ENCODE results near the gene TSHZ3. TPM values are rescaled to one million over a fixed set of nuclear protein-coding genes. Genes with fewer than 3 reads are reported as not detected.

Gene TSHZ3
- total RNA-seq, 1 experiment from 2014 or later = 0.05 TPM

DNA sequence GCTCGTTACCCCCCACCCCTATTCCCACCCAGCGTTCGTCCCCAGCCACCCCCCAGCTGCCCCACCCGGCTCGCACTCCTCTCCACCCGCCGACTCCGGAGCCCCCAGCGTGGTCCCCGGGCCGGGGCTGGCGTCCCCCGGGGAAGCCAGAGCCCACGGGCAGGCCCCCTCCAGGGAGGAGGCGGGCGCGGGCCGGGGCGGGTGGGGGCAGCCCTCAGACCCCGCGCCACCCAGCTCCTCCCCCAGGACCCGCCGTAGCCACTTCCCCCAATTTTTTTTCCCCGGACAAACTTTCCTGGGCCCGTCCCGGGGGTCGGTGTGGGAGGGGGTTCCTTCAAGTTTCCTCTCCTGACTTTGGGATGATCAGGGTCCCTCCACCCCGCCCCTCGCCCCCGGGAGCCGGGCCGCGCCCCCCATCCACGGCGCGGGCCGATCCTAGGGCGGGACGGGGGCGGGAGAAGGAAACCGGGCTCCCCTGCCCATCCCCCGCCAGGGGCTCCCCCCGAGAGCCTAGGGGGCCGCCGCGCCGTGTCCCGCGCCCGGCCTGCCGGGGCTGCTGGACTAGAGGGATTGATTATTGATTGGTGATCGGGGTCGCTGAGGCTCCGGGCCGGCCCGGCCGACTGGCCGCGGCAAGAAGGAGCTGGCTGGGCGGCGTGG, 927 bp upstream of the TSHZ3 start:
- H4K20me1 ChIP-seq (ENCODE audit: insufficient read depth) = no peaks in the 10 kb centered on the region
- H3K27ac ChIP-seq (ENCODE audit: low read depth, low read length) = no peak overlapping the region
- H3K9ac ChIP-seq (ENCODE audit: low read length) = no peak overlapping the region
- TF ChIP-seq SIN3A (IDR thresholded peaks at IDR 0.05; ENCODE audit: low read depth) (no peak), ELF1 (IDR thresholded peaks at IDR 0.05; ENCODE audit: borderline replicate concordance, low read depth) (no peak), ZNF274 (IDR thresholded peaks at IDR 0.05; ENCODE audit: low read depth, low read length) (no peak), POLR2A (IDR thresholded peaks at IDR 0.05; ENCODE audit: borderline replicate concordance, extremely low read depth, insufficient read depth, insufficient read length) (no peak), ZFX (IDR thresholded peaks at IDR 0.05) (no peak)
- ATAC-seq (no peak), DNase-seq (ENCODE audit: low read depth, low spot score) (no peak)
- CTCF ChIA-PET = no interaction called here
- H3K9me2 ChIP-seq (ENCODE audit: insufficient read depth) = no peaks in the 10 kb centered on the region
- H3K79me2 ChIP-seq (ENCODE audit: insufficient read depth, low read length) = no peaks in the 10 kb centered on the region
- no peaks in the 10 kb centered on the region for H3K27me3 ChIP-seq (ENCODE audit: insufficient read depth, low read length)
- intact Hi-C loops (cut with micrococcal nuclease) = no loop called here
- no peaks in the 10 kb centered on the region for H3K4me1 ChIP-seq (ENCODE audit: control insufficient read depth in 1 of 2, insufficient read depth in 2 of 2, low read length in 2 of 2)
- H3K4me2 ChIP-seq (ENCODE audit: low read length) = no peak overlapping the region
- H3K9me3 ChIP-seq (ENCODE audit: control insufficient read depth in 1 of 2, insufficient read depth in 1 of 2, low read depth in 1 of 2, low read length in 2 of 2) = peaks cover 10% of the 10 kb centered on the region in 2 experiments; a peak in 2 of 4 replicates
- H3K36me3 ChIP-seq (ENCODE audit: control insufficient read depth in 1 of 2, insufficient read depth in 2 of 2, low read length in 2 of 2) = no peaks in the 10 kb centered on the region
- no peak overlapping the region for H3K4me3 ChIP-seq (replicated peaks in 1 of 2; ENCODE audit: low read depth in 1 of 2, low read length in 2 of 2)
- no peak overlapping the region for H2AFZ ChIP-seq (ENCODE audit: low read depth, low read length, poor library complexity, severe bottlenecking)
- POLR2A ChIA-PET = no interaction called here
- RAD21 ChIA-PET (ENCODE audit: low non-redundant PET in 1 of 2, low total read pairs in 2 of 2, uncharacterized antibody in 2 of 2, unreplicated experiment in 2 of 2) = no interaction called here
- BruUV-seq (replicated peaks) = no TSS peak

DNA sequence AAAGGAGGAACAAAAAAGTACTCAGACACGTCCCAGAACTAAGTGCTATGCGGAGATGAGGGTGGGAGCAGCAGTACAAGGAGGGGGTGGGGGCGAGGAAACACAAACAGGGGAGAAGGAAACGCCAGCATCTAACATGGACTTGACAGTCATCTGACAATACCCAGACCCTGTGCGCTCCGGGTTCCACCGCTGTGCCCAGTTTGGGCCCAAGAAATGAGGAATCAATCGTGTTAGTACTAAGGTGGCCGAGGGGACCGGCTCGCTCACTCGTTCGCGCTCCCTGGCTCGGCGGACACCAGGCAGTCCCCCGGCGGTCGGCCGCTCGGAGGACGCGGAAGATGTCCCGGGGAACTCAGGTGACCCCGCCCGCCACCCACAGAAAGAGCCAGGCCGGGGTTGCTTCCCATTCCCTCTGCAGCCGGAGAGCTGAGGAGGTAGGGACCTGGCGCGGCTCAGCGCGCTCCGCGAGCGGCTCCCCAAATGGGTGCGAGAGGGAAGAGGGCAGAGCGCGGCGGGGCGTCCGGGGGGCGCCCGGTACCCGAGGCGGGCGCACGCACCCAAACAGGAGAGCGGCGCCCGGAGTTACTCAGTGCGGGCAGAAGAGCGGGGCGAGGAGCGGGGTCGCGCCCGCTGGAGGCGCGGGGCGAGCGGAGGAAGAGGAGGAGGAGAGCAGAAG, 616 bp downstream of the TSHZ3 start:
- no peak overlapping the region for H2AFZ ChIP-seq (ENCODE audit: low read depth, low read length, poor library complexity, severe bottlenecking)
- no peak overlapping the region for H3K4me2 ChIP-seq (ENCODE audit: low read length)
- no peaks in the 10 kb centered on the region for H3K9me2 ChIP-seq (ENCODE audit: insufficient read depth)
- RAD21 ChIA-PET (ENCODE audit: low non-redundant PET in 1 of 2, low total read pairs in 2 of 2, uncharacterized antibody in 2 of 2, unreplicated experiment in 2 of 2) = no interaction called here
- H3K4me3 ChIP-seq (replicated peaks in 1 of 2; ENCODE audit: low read depth in 1 of 2, low read length in 2 of 2) = no peak overlapping the region
- no peak overlapping the region for H3K27ac ChIP-seq (ENCODE audit: low read depth, low read length)
- no TSS peak for BruUV-seq (replicated peaks)
- H3K4me1 ChIP-seq (ENCODE audit: control insufficient read depth in 1 of 2, insufficient read depth in 2 of 2, low read length in 2 of 2) = no peaks in the 10 kb centered on the region
- DNase-seq (ENCODE audit: low read depth, low spot score) (no peak), ATAC-seq (no peak)
- no peaks in the 10 kb centered on the region for H4K20me1 ChIP-seq (ENCODE audit: insufficient read depth)
- intact Hi-C loops (cut with micrococcal nuclease) = no loop called here
- no peaks in the 10 kb centered on the region for H3K27me3 ChIP-seq (ENCODE audit: insufficient read depth, low read length)
- CTCF ChIA-PET = no interaction called here
- no peaks in the 10 kb centered on the region for H3K79me2 ChIP-seq (ENCODE audit: insufficient read depth, low read length)
- H3K9ac ChIP-seq (ENCODE audit: low read length) = no peak overlapping the region
- POLR2A ChIA-PET = no interaction called here
- no peaks in the 10 kb centered on the region for H3K36me3 ChIP-seq (ENCODE audit: control insufficient read depth in 1 of 2, insufficient read depth in 2 of 2, low read length in 2 of 2)
- peaks cover 3 to 15% of the 10 kb centered on the region in 2 experiments; a peak in 2 of 4 replicates for H3K9me3 ChIP-seq (ENCODE audit: control insufficient read depth in 1 of 2, insufficient read depth in 1 of 2, low read depth in 1 of 2, low read length in 2 of 2)
- no peak for TF ChIP-seq CEBPB (IDR thresholded peaks at IDR 0.05; ENCODE audit: low read depth)
- TF ChIP-seq SP1 (IDR thresholded peaks at IDR 0.05; ENCODE audit: low read depth) = no peak
- TF ChIP-seq SIN3A (IDR thresholded peaks at IDR 0.05; ENCODE audit: low read depth) = no peak
- TF ChIP-seq TCF7L2 (IDR thresholded peaks at IDR 0.05; ENCODE audit: borderline replicate concordance, extremely low read depth, insufficient read depth, insufficient read length) = no peak
- no peak for TF ChIP-seq JUND (IDR thresholded peaks at IDR 0.05)
- no peak for TF ChIP-seq CBX3 (IDR thresholded peaks at IDR 0.05; ENCODE audit: low read depth)
- no peak for TF ChIP-seq POLR2A (IDR thresholded peaks at IDR 0.05; ENCODE audit: borderline replicate concordance, extremely low read depth, insufficient read depth, insufficient read length)
- TF ChIP-seq, protein P1, sequence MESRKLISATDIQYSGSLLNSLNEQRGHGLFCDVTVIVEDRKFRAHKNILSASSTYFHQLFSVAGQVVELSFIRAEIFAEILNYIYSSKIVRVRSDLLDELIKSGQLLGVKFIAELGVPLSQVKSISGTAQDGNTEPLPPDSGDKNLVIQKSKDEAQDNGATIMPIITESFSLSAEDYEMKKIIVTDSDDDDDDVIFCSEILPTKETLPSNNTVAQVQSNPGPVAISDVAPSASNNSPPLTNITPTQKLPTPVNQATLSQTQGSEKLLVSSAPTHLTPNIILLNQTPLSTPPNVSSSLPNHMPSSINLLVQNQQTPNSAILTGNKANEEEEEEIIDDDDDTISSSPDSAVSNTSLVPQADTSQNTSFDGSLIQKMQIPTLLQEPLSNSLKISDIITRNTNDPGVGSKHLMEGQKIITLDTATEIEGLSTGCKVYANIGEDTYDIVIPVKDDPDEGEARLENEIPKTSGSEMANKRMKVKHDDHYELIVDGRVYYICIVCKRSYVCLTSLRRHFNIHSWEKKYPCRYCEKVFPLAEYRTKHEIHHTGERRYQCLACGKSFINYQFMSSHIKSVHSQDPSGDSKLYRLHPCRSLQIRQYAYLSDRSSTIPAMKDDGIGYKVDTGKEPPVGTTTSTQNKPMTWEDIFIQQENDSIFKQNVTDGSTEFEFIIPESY (IDR thresholded peaks at IDR 0.05; ENCODE audit: extremely low read depth, insufficient replicate concordance, low read length) = no peak
- TF ChIP-seq, protein P2, sequence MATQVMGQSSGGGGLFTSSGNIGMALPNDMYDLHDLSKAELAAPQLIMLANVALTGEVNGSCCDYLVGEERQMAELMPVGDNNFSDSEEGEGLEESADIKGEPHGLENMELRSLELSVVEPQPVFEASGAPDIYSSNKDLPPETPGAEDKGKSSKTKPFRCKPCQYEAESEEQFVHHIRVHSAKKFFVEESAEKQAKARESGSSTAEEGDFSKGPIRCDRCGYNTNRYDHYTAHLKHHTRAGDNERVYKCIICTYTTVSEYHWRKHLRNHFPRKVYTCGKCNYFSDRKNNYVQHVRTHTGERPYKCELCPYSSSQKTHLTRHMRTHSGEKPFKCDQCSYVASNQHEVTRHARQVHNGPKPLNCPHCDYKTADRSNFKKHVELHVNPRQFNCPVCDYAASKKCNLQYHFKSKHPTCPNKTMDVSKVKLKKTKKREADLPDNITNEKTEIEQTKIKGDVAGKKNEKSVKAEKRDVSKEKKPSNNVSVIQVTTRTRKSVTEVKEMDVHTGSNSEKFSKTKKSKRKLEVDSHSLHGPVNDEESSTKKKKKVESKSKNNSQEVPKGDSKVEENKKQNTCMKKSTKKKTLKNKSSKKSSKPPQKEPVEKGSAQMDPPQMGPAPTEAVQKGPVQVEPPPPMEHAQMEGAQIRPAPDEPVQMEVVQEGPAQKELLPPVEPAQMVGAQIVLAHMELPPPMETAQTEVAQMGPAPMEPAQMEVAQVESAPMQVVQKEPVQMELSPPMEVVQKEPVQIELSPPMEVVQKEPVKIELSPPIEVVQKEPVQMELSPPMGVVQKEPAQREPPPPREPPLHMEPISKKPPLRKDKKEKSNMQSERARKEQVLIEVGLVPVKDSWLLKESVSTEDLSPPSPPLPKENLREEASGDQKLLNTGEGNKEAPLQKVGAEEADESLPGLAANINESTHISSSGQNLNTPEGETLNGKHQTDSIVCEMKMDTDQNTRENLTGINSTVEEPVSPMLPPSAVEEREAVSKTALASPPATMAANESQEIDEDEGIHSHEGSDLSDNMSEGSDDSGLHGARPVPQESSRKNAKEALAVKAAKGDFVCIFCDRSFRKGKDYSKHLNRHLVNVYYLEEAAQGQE (IDR thresholded peaks at IDR 0.05; ENCODE audit: low read depth) = no peak
- no peak for TF ChIP-seq ELF1 (IDR thresholded peaks at IDR 0.05; ENCODE audit: borderline replicate concordance, low read depth)
- TF ChIP-seq EZH2phosphoT487 (IDR thresholded peaks at IDR 0.05; ENCODE audit: borderline replicate concordance) = no peak
- no peak for TF ChIP-seq YY1 (IDR thresholded peaks at IDR 0.05; ENCODE audit: extremely low read depth, insufficient replicate concordance, low read depth, low read length)

Data from HCT116 (cell line).